HPDE6-E6E7 (cell line): Measurements from ENCODE around the gene HS3ST4.

Experiments
- DNase-seq: peaks from one replicate; pipeline ENCODE4 v3.0.0; 2011; ENCODE audit warnings: missing footprints; ENCODE audit errors: extremely low spot score

Gene HS3ST4

GRCh38 chr16:25823891-25824290, 132.1 kb downstream of the HS3ST4 start:
- no peak for DNase-seq

DNA sequence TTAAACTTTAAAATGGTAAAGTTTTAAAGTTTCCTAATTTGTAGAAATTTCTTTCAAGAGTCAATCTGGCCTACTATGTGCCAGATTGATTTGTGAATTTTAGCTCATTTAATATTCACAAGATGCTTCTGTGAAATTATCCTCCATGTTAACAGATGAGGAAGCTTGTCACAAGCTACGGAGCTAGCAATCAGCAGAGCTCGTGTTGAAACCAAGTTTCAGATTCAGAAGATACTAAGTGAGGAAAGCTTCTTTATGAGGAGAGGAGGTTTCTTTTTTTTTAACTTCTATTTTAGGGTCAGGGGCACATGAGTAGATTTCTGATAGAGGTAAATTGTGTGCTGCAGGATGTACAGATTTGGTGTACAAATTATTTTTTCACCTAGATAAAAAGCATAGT, 135.9 kb downstream of the HS3ST4 start:
- no peak for DNase-seq

GRCh38 chr16:25828510-25828909, 136.8 kb downstream of the HS3ST4 start:
- no peak for DNase-seq

- DNase-seq = no peak
Measured at GRCh38 chr16:25832291-25832690, 140.5 kb downstream of the HS3ST4 start.

GRCh38 chr16:25834101-25834500, 142.3 kb downstream of the HS3ST4 start:
- no peak for DNase-seq

DNA sequence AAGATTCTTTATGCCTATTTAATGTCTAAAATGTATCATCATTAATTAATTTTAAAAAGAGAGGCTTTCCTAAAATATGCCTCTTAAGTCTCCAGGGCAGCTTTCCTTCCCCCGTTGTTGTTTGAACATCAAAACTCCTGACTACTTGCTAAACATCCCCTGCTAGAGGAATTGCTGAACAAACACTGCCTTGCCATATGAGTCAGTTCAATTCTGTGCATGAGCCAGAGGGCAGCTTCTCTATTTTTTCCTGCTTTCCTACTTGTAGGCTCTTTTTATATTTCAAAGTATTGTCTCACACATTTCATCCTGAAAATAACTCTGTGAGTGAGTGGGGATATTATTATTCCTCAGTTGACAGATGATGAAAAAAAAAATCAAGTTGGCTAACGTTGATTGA, 143.4 kb downstream of the HS3ST4 start:
- DNase-seq = no peak

DNA sequence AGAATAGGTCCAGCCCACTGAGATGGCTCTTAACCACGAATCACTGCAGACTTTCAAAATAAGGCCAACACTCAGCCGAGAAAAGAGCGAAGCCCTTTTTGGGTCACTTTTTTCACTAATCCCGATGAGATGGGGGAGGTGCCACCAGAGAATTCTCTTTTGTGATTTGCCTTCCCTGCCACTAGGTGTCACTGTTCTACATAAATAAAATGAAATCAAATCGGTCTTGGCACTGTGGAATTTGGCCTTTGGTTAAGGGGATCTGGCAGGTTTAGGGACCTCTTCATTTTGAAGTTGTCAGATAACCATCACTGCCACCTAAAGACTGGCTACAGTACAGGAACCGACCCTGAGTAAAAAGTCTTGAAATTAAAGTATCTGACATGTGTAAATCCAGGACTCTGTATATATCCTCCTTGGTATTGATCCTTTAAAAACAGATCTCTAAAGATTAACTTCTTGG, 147.0 kb downstream of the HS3ST4 start:
- peak; percentile 3 for DNase-seq

GRCh38 chr16:25841761-25842160, 150.0 kb downstream of the HS3ST4 start:
- DNase-seq = no peak

- no peak for DNase-seq
Measured at GRCh38 chr16:25845901-25846300, 154.1 kb downstream of the HS3ST4 start.

GRCh38 chr16:25854141-25854540, 162.4 kb downstream of the HS3ST4 start:
- no peak for DNase-seq

DNA sequence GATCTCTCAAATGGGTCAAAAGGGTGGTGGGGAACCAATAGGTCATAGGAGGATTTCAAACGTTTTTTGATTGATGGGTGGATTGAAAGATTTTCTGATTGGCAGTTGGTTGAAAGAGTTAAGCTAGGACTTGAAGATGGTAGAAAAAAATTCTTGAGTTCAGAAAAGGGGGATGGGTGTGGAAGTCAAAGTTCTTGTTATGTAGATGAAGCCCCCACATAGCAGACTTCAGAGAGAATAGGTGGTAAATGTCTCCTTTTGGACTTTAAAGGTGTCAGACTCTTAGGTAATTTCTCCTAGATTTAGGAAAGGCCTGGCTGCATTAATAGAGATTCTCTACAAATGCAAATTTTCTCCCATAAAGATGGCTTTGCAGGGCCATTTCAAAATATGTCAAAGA, 163.3 kb downstream of the HS3ST4 start:
- DNase-seq = no peak

GRCh38 chr16:25855818-25856217, 164.1 kb downstream of the HS3ST4 start:
- no peak for DNase-seq

GRCh38 chr16:25859645-25860044, 167.9 kb downstream of the HS3ST4 start:
- DNase-seq = no peak

DNA sequence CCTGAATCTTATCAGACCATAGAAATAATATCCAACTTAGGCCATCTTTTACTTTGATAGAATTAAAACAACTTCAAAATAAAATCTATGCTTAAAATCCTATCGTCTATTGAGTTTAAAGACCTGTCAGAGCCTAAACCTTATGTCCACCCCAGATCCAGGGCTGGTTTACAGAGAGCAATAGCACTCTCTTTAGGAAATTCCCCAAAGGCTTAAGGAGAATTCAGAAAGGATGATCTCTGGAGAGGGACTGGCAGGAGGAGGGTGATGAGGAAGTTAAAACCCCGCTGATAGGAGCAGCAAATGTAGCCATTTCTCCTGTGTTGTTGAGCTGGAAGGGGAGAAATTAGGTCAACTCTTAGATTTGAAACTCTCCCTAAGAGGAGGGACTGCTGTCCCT, 175.3 kb downstream of the HS3ST4 start:
- DNase-seq = no peak

GRCh38 chr16:25868106-25868505, 176.3 kb downstream of the HS3ST4 start:
- DNase-seq = no peak

GRCh38 chr16:25868706-25869370, 177.1 kb downstream of the HS3ST4 start:
- no peak for DNase-seq

DNA sequence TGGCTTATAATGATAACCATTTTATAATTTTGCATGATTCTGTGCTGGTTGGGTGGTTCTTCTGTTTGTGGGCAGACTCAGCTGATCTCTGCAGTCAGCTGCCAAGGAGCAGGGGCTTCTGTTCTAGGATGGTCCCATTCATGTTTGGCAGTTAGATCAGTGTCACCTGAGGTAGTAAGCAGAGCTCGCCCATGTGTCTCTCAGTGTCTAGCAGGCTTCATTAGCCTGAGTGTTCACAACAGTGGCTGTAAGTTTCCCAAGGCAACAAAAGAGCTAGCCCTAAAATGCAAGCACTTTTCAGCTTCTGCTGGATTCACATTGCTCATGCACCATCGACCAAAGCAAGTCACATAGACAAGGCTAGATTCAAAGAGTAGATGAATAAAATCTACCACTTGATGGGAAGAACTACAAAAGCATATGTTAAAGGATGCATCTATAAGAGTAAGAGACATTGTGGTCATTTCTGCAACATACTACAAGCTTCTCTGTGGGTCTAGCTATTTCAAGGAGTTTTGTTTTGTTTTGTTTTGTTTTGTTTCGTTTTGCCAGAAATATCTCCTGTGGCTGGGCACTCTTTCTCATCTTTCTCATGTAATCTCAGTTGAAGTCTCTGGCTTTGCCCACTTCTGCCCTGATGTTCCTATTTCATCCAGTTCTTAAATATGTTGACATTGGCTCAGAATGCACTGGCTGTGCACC, 180.8 kb downstream of the HS3ST4 start:
- no peak for DNase-seq

GRCh38 chr16:25874196-25874595, 182.4 kb downstream of the HS3ST4 start:
- DNase-seq = no peak

DNA sequence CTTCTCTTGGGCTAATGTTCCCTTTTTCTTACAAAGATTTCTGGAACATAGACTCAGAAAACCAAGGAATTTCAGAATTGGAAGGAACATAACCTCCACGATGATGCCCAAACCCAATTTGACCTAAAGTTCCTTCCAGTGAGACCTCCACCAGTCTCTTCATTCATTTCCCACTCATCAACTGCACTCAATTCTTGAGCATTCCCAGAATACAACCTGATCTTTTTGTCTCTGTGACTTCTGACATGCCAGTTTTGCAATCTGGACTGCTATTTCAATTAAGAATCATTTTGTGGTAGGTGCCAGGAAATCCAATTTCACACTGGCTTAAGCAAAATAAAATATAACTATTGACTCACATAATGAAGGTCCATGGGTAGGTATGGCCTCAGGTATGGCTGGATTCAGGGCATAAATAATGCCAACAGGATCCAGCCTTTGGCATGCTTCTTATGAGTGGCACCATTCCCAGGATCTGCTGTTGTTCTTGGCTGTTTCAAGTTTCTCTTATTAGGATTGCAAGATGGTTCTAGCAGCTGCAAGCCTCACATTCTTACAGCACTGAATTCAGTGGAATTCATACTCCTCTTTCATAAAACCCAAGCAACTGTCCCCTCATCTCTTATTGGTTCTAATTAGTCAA, 184.3 kb downstream of the HS3ST4 start:
- no peak for DNase-seq

GRCh38 chr16:25877103-25877502, 185.3 kb downstream of the HS3ST4 start:
- no peak for DNase-seq

DNA sequence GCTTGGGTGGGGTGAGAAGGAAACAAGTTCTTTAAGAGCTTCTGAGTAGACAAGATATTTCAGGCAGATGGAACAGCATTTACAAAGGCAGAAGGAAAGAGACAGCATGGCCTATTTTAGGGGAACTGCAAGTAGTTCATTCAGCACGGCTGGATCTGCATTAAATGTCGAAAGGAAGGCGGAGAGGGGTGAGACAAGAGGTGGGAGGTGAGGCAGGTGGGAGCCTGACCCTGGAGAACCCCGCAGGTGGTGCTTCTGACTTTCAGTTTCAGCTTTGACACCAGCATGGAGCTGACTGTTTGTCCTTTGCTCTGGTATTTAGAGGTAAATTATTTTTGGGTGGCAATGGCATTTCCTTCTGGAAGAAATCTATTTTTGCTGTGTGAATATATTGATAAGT, 194.8 kb downstream of the HS3ST4 start:
- DNase-seq = no peak

GRCh38 chr16:25888868-25889267, 197.1 kb downstream of the HS3ST4 start:
- DNase-seq = no peak

DNA sequence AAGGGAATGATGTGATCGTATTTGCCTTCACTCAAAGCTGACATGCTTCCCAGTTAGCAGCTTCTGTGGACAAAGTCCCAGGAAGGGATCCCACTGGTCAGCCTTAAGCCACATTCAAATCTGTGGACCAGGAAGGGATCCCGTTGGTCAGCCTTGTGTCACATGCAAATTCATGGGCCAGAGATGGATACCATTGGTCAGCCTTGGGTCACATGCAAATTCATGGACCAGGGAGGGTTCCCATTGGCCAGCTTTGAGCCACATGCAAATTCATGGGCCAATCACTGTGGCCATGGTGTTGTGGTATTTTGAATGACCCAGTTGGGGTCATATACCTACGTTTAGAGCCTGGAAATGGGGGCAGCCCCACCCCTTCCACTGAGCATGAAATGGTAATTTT, 201.6 kb downstream of the HS3ST4 start:
- DNase-seq = no peak
